Retinal pigment epithelial cell (primary cell): ENCODE measurements around the gene INPP4B.

Source experiments
- DNase-seq: peaks from one replicate; pipeline ENCODE4 v3.0.0-alpha.2; 2010; ENCODE audit warnings: low read depth
- H3K4me3 ChIP-seq: 2 replicates; pipeline ENCODE4 v1.5.1; 2011; ENCODE audit warnings: mild to moderate bottlenecking, low read length, control low read depth, moderate library complexity
- CTCF ChIP-seq: conservative IDR thresholded peaks from 2 replicates; pipeline ENCODE4 v1.5.1; 2011; ENCODE audit warnings: low read depth, low read length, control low read depth, inconsistent platforms

INPP4B gene

GRCh38 chr4:142318280-142318679 lies 527.8 kb downstream of the INPP4B start:
- DNase-seq = no peak
- no peak overlapping the region for H3K4me3 ChIP-seq
- no peak for TF ChIP-seq CTCF

- no peak overlapping the region for H3K4me3 ChIP-seq
- DNase-seq = no peak
- TF ChIP-seq CTCF = no peak
Measured at GRCh38 chr4:142316913-142317312, 529.2 kb downstream of the INPP4B start.

GRCh38 chr4:142316025-142316424 lies 530.1 kb downstream of the INPP4B start:
- peak; percentile 93 for DNase-seq
- H3K4me3 ChIP-seq = no peak overlapping the region
- no peak for TF ChIP-seq CTCF

GRCh38 chr4:142314686-142315085 lies 531.4 kb downstream of the INPP4B start:
- DNase-seq = no peak
- no peak for TF ChIP-seq CTCF

GRCh38 chr4:142314247-142314646 lies 531.9 kb downstream of the INPP4B start:
- DNase-seq = no peak
- TF ChIP-seq CTCF = no peak
- H3K4me3 ChIP-seq = no peak overlapping the region

More at GRCh38 chr4:142314686-142315085, 531.4 kb downstream of the INPP4B start:
- H3K4me3 ChIP-seq = no peak overlapping the region

- TF ChIP-seq CTCF = no peak
- no peak overlapping the region for H3K4me3 ChIP-seq
- no peak for DNase-seq
Measured at GRCh38 chr4:142312391-142312790, 533.7 kb downstream of the INPP4B start.

GRCh38 chr4:142311916-142312315 lies 534.2 kb downstream of the INPP4B start:
- H3K4me3 ChIP-seq = no peak overlapping the region
- TF ChIP-seq CTCF = no peak
- no peak for DNase-seq
